ENCODE results near the gene FAM177B. TPM values are rescaled to one million over a fixed set of nuclear protein-coding genes. Genes with fewer than 3 reads are reported as not detected.
"Not testable (repeated sequence)": the region's sequence is repeated elsewhere in the genome, so short reads cannot be mapped to it uniquely, and the experiment has no call there.

FAM177B gene
- total and polyA plus RNA-seq, 11 donors = 0.16 to 0.48 (median 0.27) TPM; not detected in 8

GRCh38 chr1:222757646-222758268, 20.8 kb downstream of the FAM177B start:
- DNase-seq (no peak), ATAC-seq (peak in 2 of 4 donors; percentile 28 to 37)
- Histone ChIP-seq H3K27ac (peak overlapping the region in 1 of 12 donors; percentile 84), H3K36me3 (no peaks in the 10 kb centered on the region), H3K27me3 (no peaks in the 10 kb centered on the region), H3K4me1 (peaks cover 0 to 13% (median 0%) of the 10 kb centered on the region in 12 donors), H3K4me3 (no peak overlapping the region), H3K9me3 (no peaks in the 10 kb centered on the region)
- WGBS, 4 donors = 65 to 77% (median 66%) methylated on average over 10 of the region's 10 CpGs
- intact Hi-C loops (cut with DNase I) = no loop called here
- TF ChIP-seq CTCF (IDR thresholded peaks at IDR 0.05) (no peak), POLR2A (IDR thresholded peaks at IDR 0.05) (no peak)

- peaks cover 0 to 11% (median 0%) of the 10 kb centered on the region in 12 donors for H3K4me1 ChIP-seq
- ATAC-seq (no peak), DNase-seq (no peak)
- H3K4me3 ChIP-seq = no peak overlapping the region
- peak overlapping the region in 2 of 12 donors; percentile 8 to 84 for H3K27ac ChIP-seq
- TF ChIP-seq POLR2A (IDR thresholded peaks at IDR 0.05) (no peak), CTCF (IDR thresholded peaks at IDR 0.05) (no peak)
- H3K36me3 ChIP-seq = no peaks in the 10 kb centered on the region
- H3K27me3 ChIP-seq = no peaks in the 10 kb centered on the region
- H3K9me3 ChIP-seq = no peaks in the 10 kb centered on the region
- intact Hi-C loops (cut with DNase I) = no loop called here
- 79 to 89% (median 87%) methylated on average over 5 of the region's 5 CpGs for WGBS, 4 donors
Observed at GRCh38 chr1:222759451-222760035, 22.5 kb downstream of the FAM177B start.

GRCh38 chr1:222761083-222761482, 24.1 kb downstream of the FAM177B start:
- TF ChIP-seq CTCF (IDR thresholded peaks at IDR 0.05) (no peak), POLR2A (IDR thresholded peaks at IDR 0.05) (no peak)
- intact Hi-C loops (cut with DNase I) = no loop called here
- H3K4me3 ChIP-seq = no peak overlapping the region
- no peaks in the 10 kb centered on the region for H3K27me3 ChIP-seq
- H3K9me3 ChIP-seq = no peaks in the 10 kb centered on the region
- 51 to 71% (median 66%) methylated on average over 1 of the region's 1 CpG for WGBS, 4 donors
- H3K4me1 ChIP-seq = peaks cover 0 to 5% (median 0%) of the 10 kb centered on the region in 12 donors
- no peak overlapping the region for H3K27ac ChIP-seq
- ATAC-seq = no peak
- DNase-seq = no peak
- no peaks in the 10 kb centered on the region for H3K36me3 ChIP-seq

GRCh38 chr1:222762178-222762577, 25.2 kb downstream of the FAM177B start:
- intact Hi-C loops (cut with DNase I); H3K9me3 ChIP-seq; H3K27ac ChIP-seq; H3K4me3 ChIP-seq; H3K4me1 ChIP-seq; H3K36me3 ChIP-seq; ATAC-seq; H3K27me3 ChIP-seq; DNase-seq: not testable (repeated sequence)
- WGBS, 4 donors = 46 to 98% (median 72%) methylated on average over 4 of the region's 4 CpGs
